Esophagus muscularis mucosa (tissue), 4 donors: Measurements from ENCODE around the gene DEPDC5. TPM values are rescaled to one million over a fixed set of nuclear protein-coding genes. Genes with fewer than 3 reads are reported as not detected.
A peak's percentile ranks its signal among the peaks of the same experiment; 100 is the strongest.

Experiments used
- DNase-seq: peaks from one replicate; pipeline ENCODE4 v3.0.0-alpha.2; 2017; ENCODE audit errors: extremely low spot score
- H3K27ac ChIP-seq, 4 donors: fragments of 200-600 bp; sonication (generic); replicated peaks in 1 of 4; 1 replicate in 3 of 4; 2 replicates in 1 of 4; pipeline ENCODE4 v1.5.1; 2016 to 2019; ENCODE audit warnings: mild to moderate bottlenecking in 1 of 4
- H3K27me3 ChIP-seq, 4 donors: fragments of 200-600 bp; sonication (generic); one replicate each; pipeline versions ENCODE4 v1.5.1 to v1.6.0; 2016 to 2019
- H3K36me3 ChIP-seq, 4 donors: fragments of 200-600 bp; sonication (generic); one replicate each; pipeline ENCODE4 v1.5.1; 2016 to 2019
- H3K4me1 ChIP-seq, 4 donors: fragments of 200-600 bp; sonication (generic); one replicate each; pipeline ENCODE4 v1.5.1; 2016 to 2019
- H3K4me3 ChIP-seq, 4 donors: fragments of 200-600 bp; sonication (generic); 1 replicate in 2 of 4; 2 replicates in 2 of 4; pipeline ENCODE4 v1.5.1; 2016 to 2019; ENCODE audit warnings: mild to moderate bottlenecking in 4 of 4, moderate library complexity in 1 of 4
- H3K9me3 ChIP-seq, 4 donors: fragments of 200-600 bp; sonication (generic); 1 replicate in 3 of 4; 2 replicates in 1 of 4; pipeline ENCODE4 v1.5.1; 2016 to 2019
- CTCF ChIP-seq, 3 experiments: fragments of 200-600 bp in 2 of 3; fragments of 450-650 bp in 1 of 3; sonication (generic) in 2 of 3; IDR thresholded peaks; one replicate each; pipeline ENCODE4 v1.5.1; 2017 to 2019; ENCODE audit warnings: antibody characterized with exemption in 3 of 3, mild to moderate bottlenecking in 2 of 3, moderate library complexity in 1 of 3
- EP300 ChIP-seq: sonication (generic); formaldehyde crosslinking; IDR thresholded peaks from one replicate; pipeline ENCODE4 v1.6.1; 2017; ENCODE audit warnings: antibody characterized with exemption
- POLR2A ChIP-seq: fragments of 450-650 bp; IDR thresholded peaks from one replicate; pipeline ENCODE4 v1.6.1; 2017; ENCODE audit warnings: antibody characterized with exemption, moderate library complexity, mild to moderate bottlenecking, low read depth
- POLR2AphosphoS5 ChIP-seq, 2 donors: sonication (generic); formaldehyde crosslinking; IDR thresholded peaks; one replicate each; pipeline ENCODE4 v1.6.1; 2017; ENCODE audit warnings: antibody characterized with exemption in 2 of 2
- WGBS: methylation state at CpG from one replicate; pipeline ENCODE4 v1.1.5; 2018; 5-methylcytosine and 5-hydroxymethylcytosine counted together
- intact Hi-C: fragments of 100-400 bp; cut with DNase I; formaldehyde crosslinking; loops from one replicate; pipeline ENCODE4 v1.15.1; 2023
- total RNA-seq, 4 donors: library from RNA; depleted of rRNA; stranded (reverse); fragments of >200 nt; gene quantifications; one replicate each; pipeline versions ENCODE4 v1.1.0 to v1.2.1, GENCODE V29; 2016

The DEPDC5 gene
- total RNA-seq, 4 donors from 2014 or later: 7.3 to 15.8 (median 12.6) TPM

- Histone ChIP-seq H3K4me1 (peaks cover 0 to 10% (median 10%) of the 10 kb centered on the region in 4 donors), H3K9me3 (no peaks in the 10 kb centered on the region), H3K36me3 (peaks cover 40 to 86% (median 82%) of the 10 kb centered on the region in 4 donors), H3K27me3 (no peaks in the 10 kb centered on the region), H3K27ac (no peak overlapping the region), H3K4me3 (no peak overlapping the region)
- intact Hi-C loops: no loop called here
- TF ChIP-seq POLR2AphosphoS5 (IDR thresholded peaks at IDR 0.05) (no peak), CTCF (IDR thresholded peaks at IDR 0.05) (no peak), POLR2A (no peak), EP300 (no peak)
- no peak for DNase-seq
- WGBS: 95% methylated on average over 8 of the region's 17 CpGs
These were observed 91.1 kb downstream of the DEPDC5 start for GRCh38 chr22:31844941-31845340.

GRCh38 chr22:31846161-31847115, 92.6 kb downstream of the DEPDC5 start:
- WGBS: 84% methylated on average over 4 of the region's 6 CpGs
- no peak overlapping the region for H3K27ac ChIP-seq
- peaks cover 40 to 84% (median 83%) of the 10 kb centered on the region in 4 donors for H3K36me3 ChIP-seq
- H3K4me3 ChIP-seq: no peak overlapping the region
- no peaks in the 10 kb centered on the region for H3K4me1 ChIP-seq
- intact Hi-C loops: no loop called here
- H3K9me3 ChIP-seq: no peaks in the 10 kb centered on the region
- TF ChIP-seq POLR2A: no peak
- peak in 1 of 3 experiments; percentile 7 for TF ChIP-seq CTCF (IDR thresholded peaks at IDR 0.05)
- DNase-seq: no peak
- H3K27me3 ChIP-seq: no peaks in the 10 kb centered on the region

- H3K4me3 ChIP-seq: no peak overlapping the region
- no peak for TF ChIP-seq POLR2A
- TF ChIP-seq POLR2AphosphoS5 (IDR thresholded peaks at IDR 0.05): no peak
- no peak for TF ChIP-seq CTCF (IDR thresholded peaks at IDR 0.05)
- no peak for TF ChIP-seq EP300
- H3K27ac ChIP-seq: no peak overlapping the region
- H3K36me3 ChIP-seq: peaks cover 40 to 96% (median 82%) of the 10 kb centered on the region in 4 donors
- H3K4me1 ChIP-seq: no peaks in the 10 kb centered on the region
- whole genome bisulfite sequencing: 100% methylated on average over 1 of the region's 1 CpG
- intact Hi-C loops: no loop called here
- no peaks in the 10 kb centered on the region for H3K27me3 ChIP-seq
- H3K9me3 ChIP-seq: no peaks in the 10 kb centered on the region
- no peak for DNase-seq
These were observed 94.6 kb downstream of the DEPDC5 start for GRCh38 chr22:31848411-31848810.

- H3K27ac ChIP-seq: no peak overlapping the region
- intact Hi-C loops: no loop called here
- H3K36me3 ChIP-seq: peaks cover 38 to 95% (median 79%) of the 10 kb centered on the region in 4 donors
- no peak overlapping the region for H3K4me3 ChIP-seq
- no peaks in the 10 kb centered on the region for H3K9me3 ChIP-seq
- TF ChIP-seq POLR2AphosphoS5 (IDR thresholded peaks at IDR 0.05) (no peak), POLR2A (no peak), EP300 (no peak), CTCF (IDR thresholded peaks at IDR 0.05) (no peak)
- H3K27me3 ChIP-seq: no peaks in the 10 kb centered on the region
- DNase-seq: no peak
- 87% methylated on average over 3 of the region's 3 CpGs for WGBS
- H3K4me1 ChIP-seq: no peaks in the 10 kb centered on the region
These were observed 96.3 kb downstream of the DEPDC5 start for GRCh38 chr22:31850135-31850534.
